PC-9 (cell line): ENCODE measurements around the gene MACROH2A1. TPM values are rescaled to one million over a fixed set of nuclear protein-coding genes. Genes with fewer than 3 reads are reported as not detected.

Experiments used
- BruUV-seq: library from RNA; stranded (reverse); fragments of 400-500 nt; replicated peaks from 2 replicates; lab custom pipeline; 2021; lab: Mats Ljungman, UMichigan
- CTCF ChIA-PET: fragments of 300-600 bp; sonication (Branson Sonifier 250); formaldehyde crosslinking; loops from one replicate; lab custom pipeline; 2022; ENCODE audit warnings: antibody characterized with exemption; lab: Charles Lee
- POLR2A ChIA-PET: fragments of 300-600 bp; sonication (Branson Sonifier 250); formaldehyde crosslinking; loops from one replicate; lab custom pipeline; 2022; ENCODE audit warnings: antibody characterized with exemption; ENCODE audit not compliant: unreplicated experiment; lab: Charles Lee
- DNase-seq, 2 experiments: peaks; one replicate each; pipeline versions ENCODE4 v3.0.0 to v3.0.0-alpha.2; 2015 to 2022; ENCODE audit warnings: mixed read lengths in 1 of 2
- H2AFZ ChIP-seq: fragments of 200-600 bp; sonication (generic); 2 replicates; pipeline ENCODE4 v1.8.1; 2017; ENCODE audit warnings: antibody characterized with exemption
- H3F3A ChIP-seq: fragments of 200-600 bp; sonication (generic); 2 replicates; pipeline ENCODE4 v1.8.1; 2017; ENCODE audit warnings: antibody characterized with exemption, mild to moderate bottlenecking, low read depth; ENCODE audit not compliant: insufficient read depth
- H3K27ac ChIP-seq: fragments of 200-600 bp; sonication (generic); 2 replicates; pipeline ENCODE4 v1.6.1; 2016; ENCODE audit warnings: mixed run types
- H3K27me3 ChIP-seq: fragments of 200-600 bp; sonication (generic); 2 replicates; pipeline ENCODE4 v1.6.1; 2016; ENCODE audit warnings: low read depth, mixed run types; ENCODE audit not compliant: insufficient read depth
- H3K36me3 ChIP-seq: fragments of 200-600 bp; sonication (generic); 2 replicates; pipeline ENCODE4 v1.6.1; 2016; ENCODE audit warnings: low read depth, mixed run types
- H3K4me1 ChIP-seq: fragments of 200-600 bp; sonication (generic); replicated peaks from 2 replicates; pipeline ENCODE4 v1.6.1; 2016; ENCODE audit warnings: mixed run types; ENCODE audit not compliant: insufficient read depth
- H3K4me2 ChIP-seq: fragments of 200-600 bp; sonication (generic); 2 replicates; pipeline ENCODE4 v1.6.1; 2017; ENCODE audit warnings: mixed run types
- H3K4me3 ChIP-seq: fragments of 200-600 bp; sonication (generic); 2 replicates; pipeline ENCODE4 v1.6.1; 2016; ENCODE audit warnings: mixed run types
- H3K79me2 ChIP-seq: fragments of 200-600 bp; sonication (generic); 2 replicates; pipeline ENCODE4 v1.6.1; 2017; ENCODE audit warnings: low read depth, mixed run types
- H3K9me2 ChIP-seq: fragments of 200-600 bp; sonication (generic); 2 replicates; pipeline ENCODE4 v1.8.1; 2017; ENCODE audit warnings: mild to moderate bottlenecking; ENCODE audit not compliant: insufficient read depth
- H3K9me3 ChIP-seq: fragments of 200-600 bp; sonication (generic); 2 replicates; pipeline ENCODE4 v1.8.1; 2016; ENCODE audit warnings: low read depth; ENCODE audit not compliant: insufficient read depth
- H4K20me1 ChIP-seq: fragments of 200-600 bp; sonication (generic); 2 replicates; pipeline ENCODE4 v1.8.1; 2017; ENCODE audit not compliant: insufficient read depth
- EZH2 ChIP-seq: fragments of 200-600 bp; sonication (generic); IDR thresholded peaks from 2 replicates; pipeline ENCODE4 v1.8.0; 2017; ENCODE audit warnings: antibody characterized with exemption, low read depth
- intact Hi-C: fragments of 100-400 bp; cut with micrococcal nuclease; formaldehyde crosslinking; loops from one replicate; pipeline ENCODE4 v1.10.0; 2022; ENCODE audit not compliant: unreplicated experiment
- total RNA-seq: library from RNA; stranded (reverse); gene quantifications from 2 replicates; pipeline ENCODE4 v1.2.3, GENCODE V29; 2021
- TF ChIP-seq, protein P1 (sequence below): fragments of 200-600 bp; sonication (generic); conservative IDR thresholded peaks from 2 replicates; pipeline ENCODE4 v1.6.1; 2017; ENCODE audit warnings: mixed run types, antibody characterized with exemption, mild to moderate bottlenecking, moderate library complexity

MACROH2A1 gene
- total RNA-seq, 1 experiment from 2014 or later, result 223 TPM

DNA sequence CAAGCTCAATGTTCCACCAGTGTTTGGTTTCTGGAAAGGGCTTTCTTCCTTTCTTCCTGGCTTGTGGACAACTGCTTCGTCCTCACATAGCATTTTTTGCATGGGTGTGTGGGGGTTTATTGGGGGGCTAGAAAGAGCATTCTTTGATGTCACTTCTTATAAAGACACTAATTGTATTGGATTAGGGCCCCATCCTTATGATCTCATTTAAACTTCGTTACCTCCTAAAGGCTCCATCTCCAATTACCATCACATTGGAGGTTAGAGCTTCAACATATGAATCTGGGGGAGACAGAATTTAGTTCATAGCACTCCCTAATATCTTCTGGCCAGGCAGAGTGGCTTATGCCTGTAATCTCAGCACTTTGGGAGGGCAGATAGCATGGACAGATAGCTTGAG lies 6.1 kb upstream of the MACROH2A1 start:
- CTCF ChIA-PET, result interaction anchor here (0.6 kb wide), 1 partner anchor 1279 kb away, joined by 3 read pairs; no protein-coding TSS in a partner anchor
- H3K27ac ChIP-seq, result no peak overlapping the region
- no TSS peak for BruUV-seq

DNA sequence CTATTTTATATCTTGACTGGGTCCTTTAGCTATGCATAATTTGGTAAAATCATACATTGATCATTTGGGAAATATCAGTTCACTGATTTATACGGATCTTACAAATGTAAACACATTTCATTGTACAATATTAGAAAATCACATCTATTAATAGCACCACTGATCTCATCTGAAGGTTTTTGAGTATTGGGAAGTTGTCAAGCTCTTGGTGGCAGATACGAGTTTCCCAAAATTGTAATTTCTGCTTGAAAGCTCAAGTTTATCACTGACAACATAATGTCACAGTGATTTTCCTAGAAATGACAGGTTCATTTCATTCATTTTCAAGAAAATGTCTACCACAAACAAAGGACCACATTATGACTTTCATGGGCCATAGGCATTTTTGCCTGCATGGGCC lies 3.0 kb upstream of the MACROH2A1 start:
- peaks cover 8% of the 10 kb centered on the region for H3K4me1 ChIP-seq
- H3K4me3 ChIP-seq, result no peak overlapping the region
- H3K27ac ChIP-seq, result no peak overlapping the region
- H3K9me2 ChIP-seq, result no peaks in the 10 kb centered on the region
- intact Hi-C loops, result no loop called here
- BruUV-seq, result no TSS peak
- CTCF ChIA-PET, result no interaction called here
- no peaks in the 10 kb centered on the region for H3K9me3 ChIP-seq
- H2AFZ ChIP-seq, result no peak overlapping the region
- H3K4me2 ChIP-seq, result no peak overlapping the region
- peaks cover 17% of the 10 kb centered on the region for H3K79me2 ChIP-seq
- H3K36me3 ChIP-seq, result no peaks in the 10 kb centered on the region
- no peak for DNase-seq
- TF ChIP-seq, protein P1, sequence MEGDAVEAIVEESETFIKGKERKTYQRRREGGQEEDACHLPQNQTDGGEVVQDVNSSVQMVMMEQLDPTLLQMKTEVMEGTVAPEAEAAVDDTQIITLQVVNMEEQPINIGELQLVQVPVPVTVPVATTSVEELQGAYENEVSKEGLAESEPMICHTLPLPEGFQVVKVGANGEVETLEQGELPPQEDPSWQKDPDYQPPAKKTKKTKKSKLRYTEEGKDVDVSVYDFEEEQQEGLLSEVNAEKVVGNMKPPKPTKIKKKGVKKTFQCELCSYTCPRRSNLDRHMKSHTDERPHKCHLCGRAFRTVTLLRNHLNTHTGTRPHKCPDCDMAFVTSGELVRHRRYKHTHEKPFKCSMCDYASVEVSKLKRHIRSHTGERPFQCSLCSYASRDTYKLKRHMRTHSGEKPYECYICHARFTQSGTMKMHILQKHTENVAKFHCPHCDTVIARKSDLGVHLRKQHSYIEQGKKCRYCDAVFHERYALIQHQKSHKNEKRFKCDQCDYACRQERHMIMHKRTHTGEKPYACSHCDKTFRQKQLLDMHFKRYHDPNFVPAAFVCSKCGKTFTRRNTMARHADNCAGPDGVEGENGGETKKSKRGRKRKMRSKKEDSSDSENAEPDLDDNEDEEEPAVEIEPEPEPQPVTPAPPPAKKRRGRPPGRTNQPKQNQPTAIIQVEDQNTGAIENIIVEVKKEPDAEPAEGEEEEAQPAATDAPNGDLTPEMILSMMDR, result no peak
- TF ChIP-seq EZH2, result no peak
- H3K27me3 ChIP-seq, result no peaks in the 10 kb centered on the region
- POLR2A ChIA-PET, result no interaction called here
- H4K20me1 ChIP-seq, result peaks cover 10% of the 10 kb centered on the region
- 0 out of 2 replicates have a peak, but pooled peaks cover 3% of the 10 kb centered on the region for H3F3A ChIP-seq

More for the DNA sequence above, 6.1 kb upstream of the MACROH2A1 start:
- Histone ChIP-seq H3K9me2 (no peaks in the 10 kb centered on the region), H3K27me3 (no peaks in the 10 kb centered on the region), H3F3A (0 out of 2 replicates have a peak, but pooled peaks cover 3% of the 10 kb centered on the region), H3K4me1 (no peaks in the 10 kb centered on the region; the same call in 1 of the 2 replicates), H3K36me3 (no peaks in the 10 kb centered on the region), H3K4me3 (no peak overlapping the region), H2AFZ (no peak overlapping the region), H3K4me2 (no peak overlapping the region), H4K20me1 (no peaks in the 10 kb centered on the region), H3K79me2 (no peaks in the 10 kb centered on the region), H3K9me3 (no peaks in the 10 kb centered on the region)
- POLR2A ChIA-PET, result no interaction called here
- TF ChIP-seq, protein P1, result no peak
- no peak for TF ChIP-seq EZH2
- intact Hi-C loops, result no loop called here
- no peak for DNase-seq

- Histone ChIP-seq H3K9me2 (no peaks in the 10 kb centered on the region), H3K27ac (no peak overlapping the region), H3K79me2 (peaks cover 29% of the 10 kb centered on the region), H3K9me3 (no peaks in the 10 kb centered on the region), H3K4me3 (no peak overlapping the region), H3K4me1 (peaks cover 18% of the 10 kb centered on the region), H3K4me2 (no peak overlapping the region), H3K27me3 (no peaks in the 10 kb centered on the region), H3K36me3 (no peaks in the 10 kb centered on the region), H3F3A (0 out of 2 replicates have a peak, but pooled peaks cover 3% of the 10 kb centered on the region), H2AFZ (no peak overlapping the region), H4K20me1 (peaks cover 22% of the 10 kb centered on the region)
- intact Hi-C loops, result no loop called here
- no TSS peak for BruUV-seq
- ChIA-PET CTCF (no interaction called here), POLR2A (no interaction called here)
- TF ChIP-seq, protein P1, result no peak
- no peak for TF ChIP-seq EZH2
- no peak for DNase-seq
Measured at GRCh38 chr5:135400866-135401265, 1.8 kb upstream of the MACROH2A1 start.
